Nephron progenitor cell (in vitro differentiated cells): ENCODE data around the gene PCGF2.
"Not testable (repeated sequence)": the region's sequence is repeated elsewhere in the genome, so short reads cannot be mapped to it uniquely, and the experiment has no call there.

ENCODE experiments used
- DNase-seq: peaks from one replicate; pipeline ENCODE4 v3.0.0; 2021
- H3K27ac Mint-ChIP-seq: 2 replicates; pipeline ENCODE4 v1.8.0; 2021; ENCODE audit warnings: mild to moderate bottlenecking, moderate library complexity, mixed read lengths
- H3K27me3 Mint-ChIP-seq: 2 replicates; pipeline ENCODE4 v1.8.0; 2021; ENCODE audit warnings: mild to moderate bottlenecking, low read depth, mixed read lengths; ENCODE audit not compliant: poor library complexity
- H3K36me3 Mint-ChIP-seq: 2 replicates; pipeline ENCODE4 v1.8.0; 2021; ENCODE audit warnings: low read depth, mixed read lengths
- H3K4me1 Mint-ChIP-seq: 2 replicates; pipeline ENCODE4 v1.8.0; 2021; ENCODE audit warnings: mixed read lengths
- H3K4me3 Mint-ChIP-seq: 2 replicates; pipeline ENCODE4 v1.8.0; 2021; ENCODE audit warnings: mild to moderate bottlenecking, moderate library complexity, mixed read lengths
- H3K9me3 Mint-ChIP-seq: 2 replicates; pipeline ENCODE4 v1.8.0; 2021; ENCODE audit warnings: mild to moderate bottlenecking, moderate library complexity, mixed read lengths
- TF ChIP-seq, protein P1 (sequence below): fragments of 200-600 bp; sonication (generic); IDR thresholded peaks from 2 replicates; pipeline ENCODE4 v1.5.0; 2021; ENCODE audit warnings: antibody characterized with exemption

Gene PCGF2

GRCh38 chr17:38791162-38791561 is 43.0 kb upstream of the PCGF2 start:
- Mint-ChIP-seq H3K27me3 (peaks cover 4% of the 10 kb centered on the region), H3K36me3 (peaks cover 41% of the 10 kb centered on the region), H3K9me3 (no peaks in the 10 kb centered on the region), H3K4me1 (peaks cover 42% of the 10 kb centered on the region), H3K27ac (no peak overlapping the region), H3K4me3 (no peak overlapping the region)
- TF ChIP-seq, protein P1, sequence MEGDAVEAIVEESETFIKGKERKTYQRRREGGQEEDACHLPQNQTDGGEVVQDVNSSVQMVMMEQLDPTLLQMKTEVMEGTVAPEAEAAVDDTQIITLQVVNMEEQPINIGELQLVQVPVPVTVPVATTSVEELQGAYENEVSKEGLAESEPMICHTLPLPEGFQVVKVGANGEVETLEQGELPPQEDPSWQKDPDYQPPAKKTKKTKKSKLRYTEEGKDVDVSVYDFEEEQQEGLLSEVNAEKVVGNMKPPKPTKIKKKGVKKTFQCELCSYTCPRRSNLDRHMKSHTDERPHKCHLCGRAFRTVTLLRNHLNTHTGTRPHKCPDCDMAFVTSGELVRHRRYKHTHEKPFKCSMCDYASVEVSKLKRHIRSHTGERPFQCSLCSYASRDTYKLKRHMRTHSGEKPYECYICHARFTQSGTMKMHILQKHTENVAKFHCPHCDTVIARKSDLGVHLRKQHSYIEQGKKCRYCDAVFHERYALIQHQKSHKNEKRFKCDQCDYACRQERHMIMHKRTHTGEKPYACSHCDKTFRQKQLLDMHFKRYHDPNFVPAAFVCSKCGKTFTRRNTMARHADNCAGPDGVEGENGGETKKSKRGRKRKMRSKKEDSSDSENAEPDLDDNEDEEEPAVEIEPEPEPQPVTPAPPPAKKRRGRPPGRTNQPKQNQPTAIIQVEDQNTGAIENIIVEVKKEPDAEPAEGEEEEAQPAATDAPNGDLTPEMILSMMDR, result no peak
- DNase-seq, result no peak

DNA sequence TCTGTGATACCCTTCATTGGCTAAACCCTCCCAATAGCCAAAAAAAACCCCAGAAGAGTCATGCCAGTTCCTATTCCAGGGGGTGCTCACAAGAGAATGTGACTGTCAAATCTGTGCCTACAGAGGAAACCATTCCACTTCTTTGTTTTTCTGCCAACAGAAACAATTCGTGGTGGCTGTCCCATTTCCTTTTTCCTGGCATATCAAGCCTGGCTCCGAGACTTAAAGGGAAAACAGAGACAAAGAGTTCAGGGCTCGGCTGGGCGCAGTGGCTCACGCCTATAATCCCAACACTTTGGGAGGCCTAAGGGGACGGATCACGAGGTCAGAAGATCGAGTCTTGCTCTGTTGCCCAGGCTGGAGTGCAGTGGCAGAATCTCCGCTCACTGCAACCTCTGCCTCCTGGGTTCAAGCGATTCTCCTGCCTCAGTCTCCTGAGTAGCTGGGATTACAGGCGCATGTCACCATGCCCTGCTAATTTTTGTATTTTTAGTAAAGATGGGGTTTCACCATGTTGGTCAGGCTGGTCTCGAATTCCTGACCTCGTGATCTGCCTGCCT is 42.1 kb upstream of the PCGF2 start:
- H3K9me3 Mint-ChIP-seq, DNase-seq, H3K27me3 Mint-ChIP-seq: not testable (repeated sequence)
- peaks cover 42% of the 10 kb centered on the region for H3K4me1 Mint-ChIP-seq
- peak overlapping the region; percentile 45 for H3K4me3 Mint-ChIP-seq
- H3K36me3 Mint-ChIP-seq, result peaks cover 40% of the 10 kb centered on the region
- H3K27ac Mint-ChIP-seq, result peak overlapping the region; percentile 97

DNA sequence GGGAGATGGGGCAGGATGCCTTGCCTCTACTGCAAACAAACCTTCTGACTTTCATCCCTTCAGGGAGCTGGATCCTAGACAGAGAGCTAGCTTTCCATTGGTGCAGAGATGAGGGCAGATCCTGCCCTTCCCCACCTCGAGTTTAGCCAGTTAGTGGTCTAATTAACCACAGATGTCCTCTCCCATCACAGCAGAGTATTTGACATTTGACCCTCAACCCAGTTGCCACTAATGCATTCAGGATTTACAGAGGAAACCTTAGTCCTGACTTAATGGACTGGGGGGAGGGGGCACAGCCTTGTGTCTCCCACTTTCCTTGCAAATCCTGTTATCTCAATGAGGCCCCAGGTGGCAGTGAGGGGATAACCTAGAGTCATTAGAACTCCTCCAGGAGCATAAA is 41.0 kb upstream of the PCGF2 start:
- Mint-ChIP-seq H3K27me3 (peaks cover 4% of the 10 kb centered on the region), H3K4me3 (peak overlapping the region; percentile 50)

DNA sequence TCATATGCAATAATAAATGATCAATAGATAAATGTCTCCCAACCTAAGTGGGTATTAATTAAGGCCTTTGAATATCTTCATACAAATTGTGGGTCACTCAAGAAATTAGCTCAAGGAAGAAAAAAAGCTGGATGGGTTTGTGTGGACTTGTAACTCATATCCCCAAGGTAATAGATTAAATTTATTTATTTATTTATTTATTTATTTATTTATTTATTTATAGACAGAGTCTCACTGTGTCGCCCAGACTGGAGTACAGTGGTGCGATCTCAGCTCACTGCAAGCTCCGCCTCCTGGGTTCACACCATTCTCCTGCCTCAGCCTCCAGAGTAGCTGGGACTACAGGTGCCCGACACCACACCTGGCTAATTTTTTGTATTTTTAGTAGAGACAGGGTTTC is 39.9 kb upstream of the PCGF2 start:
- peaks cover 33% of the 10 kb centered on the region for H3K4me1 Mint-ChIP-seq
- H3K27ac Mint-ChIP-seq, H3K27me3 Mint-ChIP-seq, DNase-seq, H3K9me3 Mint-ChIP-seq, H3K4me3 Mint-ChIP-seq: not testable (repeated sequence)
- peaks cover 41% of the 10 kb centered on the region for H3K36me3 Mint-ChIP-seq

More for the DNA sequence above, 41.0 kb upstream of the PCGF2 start:
- peaks cover 41% of the 10 kb centered on the region for H3K36me3 Mint-ChIP-seq
- no peaks in the 10 kb centered on the region for H3K9me3 Mint-ChIP-seq
- H3K4me1 Mint-ChIP-seq, result peaks cover 39% of the 10 kb centered on the region
- peak overlapping the region; percentile 97 for H3K27ac Mint-ChIP-seq
- DNase-seq, result peak; percentile 37
- TF ChIP-seq, protein P1, result no peak

DNA sequence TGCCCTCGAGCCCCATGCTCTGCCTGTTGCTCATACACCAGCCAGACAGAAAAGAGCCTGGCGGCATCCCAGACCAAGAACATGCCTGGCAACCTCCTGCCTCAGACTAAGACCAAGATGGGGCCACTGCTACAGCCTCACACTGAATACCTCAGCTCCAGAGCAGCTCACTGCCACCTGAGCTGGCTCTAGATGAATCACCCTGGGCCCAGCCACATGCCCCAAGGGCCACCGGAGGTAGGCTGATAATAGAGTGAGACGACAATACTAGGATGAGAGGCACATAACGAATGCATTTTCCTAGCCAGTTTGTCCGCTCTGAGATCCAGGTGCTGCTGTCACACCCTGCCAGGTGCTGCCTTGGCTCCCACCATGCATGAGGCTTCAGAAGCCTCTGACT is 38.2 kb upstream of the PCGF2 start:
- no peak overlapping the region for H3K4me3 Mint-ChIP-seq
- H3K9me3 Mint-ChIP-seq, result no peaks in the 10 kb centered on the region
- TF ChIP-seq, protein P1, result no peak

DNA sequence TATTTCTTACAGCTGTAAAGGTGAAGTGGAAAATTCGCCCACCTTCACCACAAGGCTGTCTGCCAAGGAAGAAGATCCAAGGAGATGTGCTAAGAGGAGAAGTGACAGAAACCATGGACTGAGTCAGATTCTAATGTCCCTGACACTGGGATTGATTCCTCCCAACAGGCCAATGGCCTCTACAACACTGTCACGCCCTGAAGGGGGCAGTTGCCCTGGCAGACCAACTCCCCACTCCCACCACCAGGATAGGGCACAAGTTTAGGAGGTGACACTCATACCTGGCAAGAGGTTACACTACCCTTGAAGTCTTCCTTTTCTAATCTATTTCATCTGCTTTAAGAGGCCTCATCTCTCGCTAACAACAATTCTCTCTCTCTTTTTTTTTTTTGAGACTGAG is 35.1 kb upstream of the PCGF2 start:
- H3K27me3 Mint-ChIP-seq, result no peaks in the 10 kb centered on the region
- TF ChIP-seq, protein P1, result no peak

More for the DNA sequence above, 38.2 kb upstream of the PCGF2 start:
- Mint-ChIP-seq H3K27ac (no peak overlapping the region), H3K27me3 (no peaks in the 10 kb centered on the region), H3K36me3 (peaks cover 34% of the 10 kb centered on the region), H3K4me1 (peaks cover 26% of the 10 kb centered on the region)
- no peak for DNase-seq

GRCh38 chr17:38779965-38780752 is 32.0 kb upstream of the PCGF2 start:
- Mint-ChIP-seq H3K36me3 (peaks cover 63% of the 10 kb centered on the region), H3K27me3 (no peaks in the 10 kb centered on the region), H3K9me3 (no peaks in the 10 kb centered on the region), H3K27ac (no peak overlapping the region), H3K4me1 (no peaks in the 10 kb centered on the region), H3K4me3 (no peak overlapping the region)
- TF ChIP-seq, protein P1, result no peak
- no peak for DNase-seq

More for the DNA sequence above, 35.1 kb upstream of the PCGF2 start:
- Mint-ChIP-seq H3K4me3 (no peak overlapping the region), H3K36me3 (peaks cover 56% of the 10 kb centered on the region), H3K27ac (no peak overlapping the region), H3K4me1 (no peaks in the 10 kb centered on the region), H3K9me3 (no peaks in the 10 kb centered on the region)
- DNase-seq, result no peak
